GM12875 (cell line): ENCODE data around the gene ADISSP.

Source experiments
- H3K4me3 ChIP-seq: one replicate; pipeline ENCODE4 v1.5.1; 2011; ENCODE audit warnings: low read depth, low read length, control low read depth
- TF ChIP-seq, protein P1 (sequence below): IDR thresholded peaks from 2 replicates; pipeline ENCODE4 v1.5.1; 2011; ENCODE audit warnings: low read depth, mild to moderate bottlenecking, control low read depth, inconsistent platforms, low read length, moderate library complexity, borderline replicate concordance; ENCODE audit not compliant: insufficient read depth

ADISSP gene

DNA sequence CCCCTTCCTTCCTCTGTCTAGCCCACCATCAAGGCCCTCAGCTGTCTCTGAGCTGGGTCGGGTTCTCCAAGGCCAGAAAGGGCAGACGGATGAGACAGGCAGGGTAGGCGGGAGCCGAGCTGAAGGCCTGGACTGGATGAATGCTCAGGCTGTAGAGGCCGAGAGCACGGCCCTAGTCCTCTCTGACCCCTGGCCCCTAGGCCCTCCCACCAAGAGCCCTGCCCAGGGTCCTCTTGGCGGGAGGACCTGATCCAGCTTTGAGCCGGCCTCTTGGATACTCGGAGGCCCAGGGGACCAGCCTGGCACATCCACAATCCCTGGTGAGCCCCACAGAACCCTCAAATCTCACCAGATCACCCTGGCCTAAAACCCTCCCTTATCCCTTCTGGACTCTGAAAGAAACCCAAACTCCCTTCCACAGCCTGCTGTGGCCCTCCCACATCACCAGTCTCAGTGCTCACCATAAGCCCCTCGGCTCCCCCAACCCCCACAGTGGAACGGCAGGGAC lies 8.2 kb downstream of the ADISSP start:
- TF ChIP-seq, protein P1, sequence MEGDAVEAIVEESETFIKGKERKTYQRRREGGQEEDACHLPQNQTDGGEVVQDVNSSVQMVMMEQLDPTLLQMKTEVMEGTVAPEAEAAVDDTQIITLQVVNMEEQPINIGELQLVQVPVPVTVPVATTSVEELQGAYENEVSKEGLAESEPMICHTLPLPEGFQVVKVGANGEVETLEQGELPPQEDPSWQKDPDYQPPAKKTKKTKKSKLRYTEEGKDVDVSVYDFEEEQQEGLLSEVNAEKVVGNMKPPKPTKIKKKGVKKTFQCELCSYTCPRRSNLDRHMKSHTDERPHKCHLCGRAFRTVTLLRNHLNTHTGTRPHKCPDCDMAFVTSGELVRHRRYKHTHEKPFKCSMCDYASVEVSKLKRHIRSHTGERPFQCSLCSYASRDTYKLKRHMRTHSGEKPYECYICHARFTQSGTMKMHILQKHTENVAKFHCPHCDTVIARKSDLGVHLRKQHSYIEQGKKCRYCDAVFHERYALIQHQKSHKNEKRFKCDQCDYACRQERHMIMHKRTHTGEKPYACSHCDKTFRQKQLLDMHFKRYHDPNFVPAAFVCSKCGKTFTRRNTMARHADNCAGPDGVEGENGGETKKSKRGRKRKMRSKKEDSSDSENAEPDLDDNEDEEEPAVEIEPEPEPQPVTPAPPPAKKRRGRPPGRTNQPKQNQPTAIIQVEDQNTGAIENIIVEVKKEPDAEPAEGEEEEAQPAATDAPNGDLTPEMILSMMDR, result no peak
- no peak overlapping the region for H3K4me3 ChIP-seq

DNA sequence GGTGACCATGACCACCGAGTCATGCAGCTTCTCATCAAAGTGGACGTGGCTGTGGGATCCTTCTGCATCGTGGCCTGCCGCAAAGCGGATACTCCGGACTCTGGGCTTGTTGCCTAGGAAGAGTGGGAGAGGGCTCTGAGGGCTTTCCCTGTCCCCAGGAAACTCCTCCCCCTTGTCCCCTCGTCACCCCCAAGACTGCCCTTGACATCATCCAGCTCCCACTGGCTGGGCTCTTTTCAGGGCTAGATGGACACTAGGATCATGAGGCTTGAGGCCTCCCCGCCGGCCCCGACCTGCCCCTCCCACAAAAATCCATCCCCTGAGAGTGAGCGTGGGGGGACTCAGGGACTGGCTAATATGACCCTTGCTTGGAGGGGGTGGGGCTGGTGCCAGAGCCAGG lies 9.0 kb downstream of the ADISSP start:
- TF ChIP-seq, protein P1, result no peak

DNA sequence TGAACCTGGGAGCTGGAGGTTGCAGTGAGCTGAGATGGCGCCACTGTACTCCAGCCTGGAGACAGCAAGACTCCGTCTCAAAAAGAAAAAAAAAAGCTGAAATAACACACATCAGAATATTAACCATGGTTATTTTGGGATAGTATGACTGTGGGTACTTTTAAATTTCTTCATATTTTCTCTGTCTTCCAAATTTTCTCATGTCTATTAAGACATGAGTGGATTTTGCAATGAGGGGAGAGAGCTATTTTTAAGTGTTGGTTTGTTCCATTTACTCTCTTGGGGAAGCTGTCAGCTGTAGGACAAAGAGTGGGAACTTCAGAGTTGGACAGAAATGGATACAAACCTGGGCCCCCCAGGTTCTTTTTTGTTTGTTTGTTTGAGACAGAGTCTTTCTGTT lies 10.3 kb downstream of the ADISSP start:
- TF ChIP-seq, protein P1, result no peak
- H3K4me3 ChIP-seq, result no peak overlapping the region

More for the DNA sequence above, 9.0 kb downstream of the ADISSP start:
- H3K4me3 ChIP-seq, result no peak overlapping the region

DNA sequence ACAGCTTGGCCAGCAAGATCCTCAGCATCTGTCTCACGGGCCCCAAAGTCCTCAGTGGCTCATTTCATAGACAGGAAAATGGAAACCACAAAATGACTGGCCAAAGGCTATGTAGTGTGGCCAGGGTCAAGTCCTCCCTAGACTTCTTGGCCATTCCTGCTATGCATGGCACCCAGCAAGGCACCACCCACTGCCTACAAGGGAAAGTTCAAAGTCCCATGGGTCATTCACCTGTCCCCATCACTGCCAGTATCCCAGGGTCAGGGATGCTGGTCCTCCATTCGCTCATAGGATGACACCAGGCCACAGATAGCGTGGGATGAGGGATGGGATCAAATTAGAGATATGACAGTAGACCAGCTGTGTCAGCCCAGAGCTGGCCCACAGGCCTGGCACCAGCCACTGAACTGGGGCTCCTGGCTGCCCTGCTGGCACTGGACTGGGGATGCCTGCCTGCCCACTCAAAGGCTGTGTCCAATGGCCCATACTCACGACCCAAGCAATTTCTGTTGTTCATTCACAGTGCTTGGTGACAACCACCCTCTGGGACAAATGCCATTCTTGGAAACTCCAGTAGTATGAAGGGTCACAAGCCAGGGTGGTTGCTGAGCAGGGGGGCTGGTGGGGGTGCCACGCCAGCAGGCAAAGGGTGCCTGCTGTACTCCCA lies 11.6 kb downstream of the ADISSP start:
- H3K4me3 ChIP-seq, result no peak overlapping the region
- TF ChIP-seq, protein P1, result no peak

DNA sequence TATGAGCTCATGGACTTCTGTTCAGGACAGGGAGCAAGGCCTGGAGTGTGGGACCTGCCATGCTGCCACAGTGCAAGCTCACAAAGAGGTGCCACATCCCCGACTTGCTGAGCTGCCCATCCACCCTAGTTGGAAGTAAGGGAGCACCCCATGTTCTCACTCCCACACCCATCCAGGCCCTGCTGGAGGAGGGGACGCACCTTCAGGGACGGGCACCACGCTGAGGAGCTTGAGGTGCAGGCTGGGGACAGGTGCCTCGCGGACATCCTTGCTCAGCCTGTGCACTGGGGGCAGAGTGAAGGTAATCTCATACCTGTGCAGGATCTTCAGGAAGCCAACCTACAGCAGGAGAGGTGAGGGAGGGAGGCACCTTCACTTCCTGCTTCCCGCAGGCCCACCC lies 12.3 kb downstream of the ADISSP start:
- H3K4me3 ChIP-seq, result no peak overlapping the region
- TF ChIP-seq, protein P1, result no peak

DNA sequence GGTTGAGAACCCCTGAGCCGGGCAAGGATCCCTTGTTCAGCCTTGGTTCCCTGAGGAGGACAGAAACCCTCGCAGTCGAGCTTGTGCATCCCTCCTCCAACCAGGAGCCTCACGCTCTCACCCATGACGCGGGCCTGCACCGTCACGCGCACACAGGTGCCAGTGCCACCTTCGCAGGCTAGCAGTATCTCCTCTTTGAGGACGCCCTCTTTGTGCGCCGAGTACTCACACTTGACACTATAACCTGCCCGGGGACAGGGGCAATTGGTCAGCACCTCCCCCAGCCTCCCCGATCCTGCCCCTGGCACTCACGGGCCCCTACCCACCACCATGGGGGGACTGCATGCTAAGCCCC lies 13.3 kb downstream of the ADISSP start:
- TF ChIP-seq, protein P1, result no peak
- H3K4me3 ChIP-seq, result no peak overlapping the region
